Astrocyte (in vitro differentiated cells and primary cell): ENCODE results near the gene CLASP1. TPM values are rescaled to one million over a fixed set of nuclear protein-coding genes. Genes with fewer than 3 reads are reported as not detected.

Experiments used
- DNase-seq: peaks from one replicate; pipeline ENCODE4 v3.0.0-alpha.2; 2010; ENCODE audit warnings: low read depth
- FAIRE-seq: peaks from 2 replicates; lab custom pipeline; 2011; peaks lifted over from hg19 to GRCh38; lab: Jason Lieb, UNC
- H2AFZ ChIP-seq: 2 replicates; pipeline ENCODE4 v1.6.0; 2012; ENCODE audit warnings: low read depth, low read length, inconsistent platforms
- H3K27ac ChIP-seq: 2 replicates; pipeline ENCODE4 v1.5.1; 2011; ENCODE audit warnings: low read depth, low read length, inconsistent platforms
- H3K27me3 ChIP-seq: 2 replicates; pipeline ENCODE4 v1.6.0; 2011; ENCODE audit warnings: low read length, inconsistent platforms; ENCODE audit not compliant: insufficient read depth
- H3K36me3 ChIP-seq: 2 replicates; pipeline ENCODE4 v1.5.1; 2011; ENCODE audit warnings: low read length, inconsistent platforms; ENCODE audit not compliant: insufficient read depth
- H3K4me1 ChIP-seq: 2 replicates; pipeline ENCODE4 v1.5.1; 2011; ENCODE audit warnings: low read length, inconsistent platforms; ENCODE audit not compliant: insufficient read depth
- H3K4me2 ChIP-seq: 2 replicates; pipeline ENCODE4 v1.6.0; 2012; ENCODE audit warnings: low read length, inconsistent platforms
- H3K4me3 ChIP-seq: 2 replicates; pipeline ENCODE4 v1.5.1; 2011; ENCODE audit warnings: low read depth, mild to moderate bottlenecking, low read length, inconsistent platforms; ENCODE audit not compliant: insufficient read depth
- H3K79me2 ChIP-seq: 2 replicates; pipeline ENCODE4 v1.6.0; 2012; ENCODE audit warnings: mild to moderate bottlenecking, low read length, inconsistent platforms; ENCODE audit not compliant: insufficient read depth
- H3K9ac ChIP-seq: 2 replicates; pipeline ENCODE4 v1.6.0; 2012; ENCODE audit warnings: mild to moderate bottlenecking, low read length, inconsistent platforms
- H3K9me3 ChIP-seq: 2 replicates; pipeline ENCODE4 v1.5.1; 2012; ENCODE audit warnings: low read depth, mild to moderate bottlenecking, low read length, inconsistent platforms; ENCODE audit not compliant: insufficient read depth
- H4K20me1 ChIP-seq: 2 replicates; pipeline ENCODE4 v1.6.0; 2012; ENCODE audit warnings: low read length, inconsistent platforms; ENCODE audit not compliant: insufficient read depth
- H3K27ac Mint-ChIP-seq: one replicate; pipeline ENCODE4 v1.8.0; 2021; ENCODE audit warnings: mild to moderate bottlenecking, mixed read lengths; ENCODE audit not compliant: unreplicated experiment
- H3K27me3 Mint-ChIP-seq: one replicate; pipeline ENCODE4 v1.8.0; 2021; ENCODE audit warnings: low read depth, mixed read lengths; ENCODE audit not compliant: unreplicated experiment
- H3K36me3 Mint-ChIP-seq: one replicate; pipeline ENCODE4 v1.8.0; 2021; ENCODE audit warnings: low read depth, mixed read lengths; ENCODE audit not compliant: unreplicated experiment
- H3K4me1 Mint-ChIP-seq: one replicate; pipeline ENCODE4 v1.8.0; 2021; ENCODE audit warnings: low read depth, mixed read lengths; ENCODE audit not compliant: unreplicated experiment
- H3K4me3 Mint-ChIP-seq: one replicate; pipeline ENCODE4 v1.8.0; 2021; ENCODE audit warnings: mild to moderate bottlenecking, moderate library complexity, mixed read lengths; ENCODE audit not compliant: unreplicated experiment
- H3K9me3 Mint-ChIP-seq: one replicate; pipeline ENCODE4 v1.8.0; 2021; ENCODE audit warnings: mild to moderate bottlenecking, mixed read lengths; ENCODE audit not compliant: unreplicated experiment
- CTCF ChIP-seq: IDR thresholded peaks from 2 replicates; pipeline ENCODE4 v1.5.1; 2011; ENCODE audit warnings: low read depth, mild to moderate bottlenecking, inconsistent platforms, low read length, moderate library complexity; ENCODE audit not compliant: insufficient read depth
- EZH2 ChIP-seq: IDR thresholded peaks from 2 replicates; pipeline ENCODE4 v1.6.1; 2012; ENCODE audit warnings: mild to moderate bottlenecking, low read length, inconsistent platforms; ENCODE audit not compliant: insufficient read depth
- total RNA-seq: library from RNA; stranded (reverse); gene quantifications from 2 replicates; pipeline ENCODE4 v1.2.1, GENCODE V29; 2021

The CLASP1 gene
- total RNA-seq, 1 donor from 2014 or later: 56.7 TPM

- no peaks in the 10 kb centered on the region for H3K9me3 ChIP-seq
- peak overlapping the region; percentile 22 for H3K27ac Mint-ChIP-seq
- H3K27me3 Mint-ChIP-seq: no peaks in the 10 kb centered on the region
- no peaks in the 10 kb centered on the region for H3K27me3 ChIP-seq
- no peak overlapping the region for H3K4me2 ChIP-seq
- no peak for DNase-seq
- no peak overlapping the region for H3K9ac ChIP-seq
- H3K27ac ChIP-seq: no peak overlapping the region
- no peak for FAIRE-seq
- TF ChIP-seq EZH2 (no peak), CTCF (no peak)
- no peak overlapping the region for H2AFZ ChIP-seq
- peaks cover 13% of the 10 kb centered on the region for H3K4me1 Mint-ChIP-seq
- no peaks in the 10 kb centered on the region for H3K79me2 ChIP-seq
- H3K36me3 ChIP-seq: peaks cover 31% of the 10 kb centered on the region
- peaks cover 11% of the 10 kb centered on the region for H3K36me3 Mint-ChIP-seq
- H3K9me3 Mint-ChIP-seq: no peaks in the 10 kb centered on the region
- no peak overlapping the region for H3K4me3 ChIP-seq
- no peaks in the 10 kb centered on the region for H3K4me1 ChIP-seq
- no peak overlapping the region for H3K4me3 Mint-ChIP-seq
- no peaks in the 10 kb centered on the region for H4K20me1 ChIP-seq
Observed at GRCh38 chr2:121454549-121455090, 194.6 kb downstream of the CLASP1 start.

- H3K4me3 Mint-ChIP-seq: no peak overlapping the region
- no peak for DNase-seq
- H3K79me2 ChIP-seq: no peaks in the 10 kb centered on the region
- H3K9me3 ChIP-seq: no peaks in the 10 kb centered on the region
- H4K20me1 ChIP-seq: no peaks in the 10 kb centered on the region
- H3K9me3 Mint-ChIP-seq: no peaks in the 10 kb centered on the region
- H3K27ac Mint-ChIP-seq: no peak overlapping the region
- H3K4me1 ChIP-seq: no peaks in the 10 kb centered on the region
- H3K36me3 ChIP-seq: peaks cover 47% of the 10 kb centered on the region
- peaks cover 29% of the 10 kb centered on the region for H3K36me3 Mint-ChIP-seq
- no peak overlapping the region for H3K27ac ChIP-seq
- H3K4me1 Mint-ChIP-seq: peaks cover 13% of the 10 kb centered on the region
- no peaks in the 10 kb centered on the region for H3K27me3 ChIP-seq
- no peak for TF ChIP-seq CTCF
- TF ChIP-seq EZH2: no peak
- H3K9ac ChIP-seq: no peak overlapping the region
- no peaks in the 10 kb centered on the region for H3K27me3 Mint-ChIP-seq
- H2AFZ ChIP-seq: no peak overlapping the region
- no peak overlapping the region for H3K4me2 ChIP-seq
- no peak overlapping the region for H3K4me3 ChIP-seq
- FAIRE-seq: no peak
Observed at GRCh38 chr2:121451398-121451797, 197.9 kb downstream of the CLASP1 start.

- no peak overlapping the region for H3K4me3 Mint-ChIP-seq
- H3K4me1 Mint-ChIP-seq: peaks cover 13% of the 10 kb centered on the region
- TF ChIP-seq CTCF: no peak
- TF ChIP-seq EZH2: no peak
- no peaks in the 10 kb centered on the region for H3K27me3 ChIP-seq
- no peak overlapping the region for H3K27ac Mint-ChIP-seq
- no peak overlapping the region for H3K9ac ChIP-seq
- H2AFZ ChIP-seq: no peak overlapping the region
- H3K9me3 ChIP-seq: no peaks in the 10 kb centered on the region
- no peak overlapping the region for H3K27ac ChIP-seq
- no peak overlapping the region for H3K4me2 ChIP-seq
- no peaks in the 10 kb centered on the region for H3K4me1 ChIP-seq
- peaks cover 33% of the 10 kb centered on the region for H3K36me3 Mint-ChIP-seq
- no peak overlapping the region for H3K4me3 ChIP-seq
- H3K9me3 Mint-ChIP-seq: no peaks in the 10 kb centered on the region
- no peaks in the 10 kb centered on the region for H3K79me2 ChIP-seq
- H3K27me3 Mint-ChIP-seq: no peaks in the 10 kb centered on the region
- FAIRE-seq (no peak), DNase-seq (no peak)
- no peaks in the 10 kb centered on the region for H4K20me1 ChIP-seq
- peaks cover 50% of the 10 kb centered on the region for H3K36me3 ChIP-seq
Observed at GRCh38 chr2:121450301-121450700, 199.0 kb downstream of the CLASP1 start.
